Measurements from ENCODE around the gene ADISSP.

GRCh38 chr20:3724356-3724755 lies 43.2 kb downstream of the ADISSP start:
- TF ChIP-seq EZH2 (IDR thresholded peaks at IDR 0.05; ENCODE audit: low read length, missing control alignments), result no peak
- TF ChIP-seq, protein P1, sequence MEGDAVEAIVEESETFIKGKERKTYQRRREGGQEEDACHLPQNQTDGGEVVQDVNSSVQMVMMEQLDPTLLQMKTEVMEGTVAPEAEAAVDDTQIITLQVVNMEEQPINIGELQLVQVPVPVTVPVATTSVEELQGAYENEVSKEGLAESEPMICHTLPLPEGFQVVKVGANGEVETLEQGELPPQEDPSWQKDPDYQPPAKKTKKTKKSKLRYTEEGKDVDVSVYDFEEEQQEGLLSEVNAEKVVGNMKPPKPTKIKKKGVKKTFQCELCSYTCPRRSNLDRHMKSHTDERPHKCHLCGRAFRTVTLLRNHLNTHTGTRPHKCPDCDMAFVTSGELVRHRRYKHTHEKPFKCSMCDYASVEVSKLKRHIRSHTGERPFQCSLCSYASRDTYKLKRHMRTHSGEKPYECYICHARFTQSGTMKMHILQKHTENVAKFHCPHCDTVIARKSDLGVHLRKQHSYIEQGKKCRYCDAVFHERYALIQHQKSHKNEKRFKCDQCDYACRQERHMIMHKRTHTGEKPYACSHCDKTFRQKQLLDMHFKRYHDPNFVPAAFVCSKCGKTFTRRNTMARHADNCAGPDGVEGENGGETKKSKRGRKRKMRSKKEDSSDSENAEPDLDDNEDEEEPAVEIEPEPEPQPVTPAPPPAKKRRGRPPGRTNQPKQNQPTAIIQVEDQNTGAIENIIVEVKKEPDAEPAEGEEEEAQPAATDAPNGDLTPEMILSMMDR (conservative IDR thresholded peaks at IDR 0.05 in 1 of 2, IDR thresholded peaks at IDR 0.05 in 1 of 2; ENCODE audit: low read depth in 1 of 2, low read length in 2 of 2), result no peak
